ENCODE data around the gene SPINT3. TPM values are rescaled to one million over a fixed set of nuclear protein-coding genes. Genes with fewer than 3 reads are reported as not detected.
"Not testable (repeated sequence)": the region's sequence is repeated elsewhere in the genome, so short reads cannot be mapped to it uniquely, and the experiment has no call there.

The SPINT3 gene
- total RNA-seq, 1 experiment from 2014 or later, result not detected

GRCh38 chr20:45477530-45478148 lies 37.8 kb downstream of the SPINT3 start:
- H3K9ac ChIP-seq (ENCODE audit: low read length); ATAC-seq; BruUV-seq (replicated peaks); H2AFZ ChIP-seq (ENCODE audit: low read depth, low read length, poor library complexity, severe bottlenecking); H3K27ac ChIP-seq (ENCODE audit: low read depth, low read length); CTCF ChIA-PET; intact Hi-C loops (cut with micrococcal nuclease); H3K27me3 ChIP-seq (ENCODE audit: insufficient read depth, low read length); H3K9me3 ChIP-seq (ENCODE audit: control insufficient read depth in 1 of 2, insufficient read depth in 1 of 2, low read depth in 1 of 2, low read length in 2 of 2); H3K9me2 ChIP-seq (ENCODE audit: insufficient read depth); POLR2A ChIA-PET; DNase-seq (ENCODE audit: low read depth, low spot score); H3K4me1 ChIP-seq (ENCODE audit: control insufficient read depth in 1 of 2, insufficient read depth in 2 of 2, low read length in 2 of 2); RAD21 ChIA-PET (ENCODE audit: low non-redundant PET in 1 of 2, low total read pairs in 2 of 2, uncharacterized antibody in 2 of 2, unreplicated experiment in 2 of 2); H3K4me2 ChIP-seq (ENCODE audit: low read length); H3K36me3 ChIP-seq (ENCODE audit: control insufficient read depth in 1 of 2, insufficient read depth in 2 of 2, low read length in 2 of 2); H3K79me2 ChIP-seq (ENCODE audit: insufficient read depth, low read length); H3K4me3 ChIP-seq (replicated peaks in 1 of 2; ENCODE audit: low read depth in 1 of 2, low read length in 2 of 2); H4K20me1 ChIP-seq (ENCODE audit: insufficient read depth): not testable (repeated sequence)

- H3K9ac ChIP-seq (ENCODE audit: low read length); H3K4me2 ChIP-seq (ENCODE audit: low read length); H3K9me3 ChIP-seq (ENCODE audit: control insufficient read depth in 1 of 2, insufficient read depth in 1 of 2, low read depth in 1 of 2, low read length in 2 of 2); H4K20me1 ChIP-seq (ENCODE audit: insufficient read depth); H2AFZ ChIP-seq (ENCODE audit: low read depth, low read length, poor library complexity, severe bottlenecking); H3K27ac ChIP-seq (ENCODE audit: low read depth, low read length); POLR2A ChIA-PET; H3K27me3 ChIP-seq (ENCODE audit: insufficient read depth, low read length); H3K36me3 ChIP-seq (ENCODE audit: control insufficient read depth in 1 of 2, insufficient read depth in 2 of 2, low read length in 2 of 2); CTCF ChIA-PET; BruUV-seq (replicated peaks); H3K4me1 ChIP-seq (ENCODE audit: control insufficient read depth in 1 of 2, insufficient read depth in 2 of 2, low read length in 2 of 2); DNase-seq (ENCODE audit: low read depth, low spot score); RAD21 ChIA-PET (ENCODE audit: low non-redundant PET in 1 of 2, low total read pairs in 2 of 2, uncharacterized antibody in 2 of 2, unreplicated experiment in 2 of 2); H3K79me2 ChIP-seq (ENCODE audit: insufficient read depth, low read length); H3K4me3 ChIP-seq (replicated peaks in 1 of 2; ENCODE audit: low read depth in 1 of 2, low read length in 2 of 2); H3K9me2 ChIP-seq (ENCODE audit: insufficient read depth); ATAC-seq; intact Hi-C loops (cut with micrococcal nuclease): not testable (repeated sequence)
These were observed 43.1 kb downstream of the SPINT3 start for GRCh38 chr20:45472286-45472685.

- ChIA-PET RAD21 (ENCODE audit: low non-redundant PET in 1 of 2, low total read pairs in 2 of 2, uncharacterized antibody in 2 of 2, unreplicated experiment in 2 of 2) (no interaction called here), POLR2A (no interaction called here), CTCF (no interaction called here)
- DNase-seq (ENCODE audit: low read depth, low spot score) (no peak), ATAC-seq (no peak)
- no peak for TF ChIP-seq CEBPB (IDR thresholded peaks at IDR 0.05; ENCODE audit: low read depth)
- no peak for TF ChIP-seq ZFX (IDR thresholded peaks at IDR 0.05)
- peak; percentile 20; the same call in 1 of the 2 replicates for TF ChIP-seq RAD21 (IDR thresholded peaks at IDR 0.05; ENCODE audit: low read depth)
- H3K4me3 ChIP-seq (replicated peaks in 1 of 2; ENCODE audit: low read depth in 1 of 2, low read length in 2 of 2), result no peak overlapping the region
- no peak overlapping the region for H3K4me2 ChIP-seq (ENCODE audit: low read length)
- H3K27me3 ChIP-seq (ENCODE audit: insufficient read depth, low read length), result peaks cover 15% of the 10 kb centered on the region; the same call in 1 of the 2 replicates
- no peaks in the 10 kb centered on the region for H3K9me2 ChIP-seq (ENCODE audit: insufficient read depth)
- no peaks in the 10 kb centered on the region for H4K20me1 ChIP-seq (ENCODE audit: insufficient read depth)
- intact Hi-C loops (cut with micrococcal nuclease), result no loop called here
- no TSS peak for BruUV-seq (replicated peaks)
- H3K9me3 ChIP-seq (ENCODE audit: control insufficient read depth in 1 of 2, insufficient read depth in 1 of 2, low read depth in 1 of 2, low read length in 2 of 2), result no peaks in the 10 kb centered on the region
- no peaks in the 10 kb centered on the region for H3K4me1 ChIP-seq (ENCODE audit: control insufficient read depth in 1 of 2, insufficient read depth in 2 of 2, low read length in 2 of 2)
- no peak overlapping the region for H2AFZ ChIP-seq (ENCODE audit: low read depth, low read length, poor library complexity, severe bottlenecking)
- H3K79me2 ChIP-seq (ENCODE audit: insufficient read depth, low read length), result no peaks in the 10 kb centered on the region
- no peak overlapping the region for H3K9ac ChIP-seq (ENCODE audit: low read length)
- no peak overlapping the region for H3K27ac ChIP-seq (ENCODE audit: low read depth, low read length)
- H3K36me3 ChIP-seq (ENCODE audit: control insufficient read depth in 1 of 2, insufficient read depth in 2 of 2, low read length in 2 of 2), result no peaks in the 10 kb centered on the region
These were observed 44.5 kb downstream of the SPINT3 start for GRCh38 chr20:45470937-45471336.

All from HCT116 (cell line).